K562 (cell line): ENCODE measurements around the gene MAP3K7CL. TPM values are rescaled to one million over a fixed set of nuclear protein-coding genes. Genes with fewer than 3 reads are reported as not detected.

ENCODE experiments used
- ATAC-seq: fragments of 200-7000 bp; cut with Tn5 transposase; 3 replicates; pipeline ENCODE4 v1.9.1; 2020; ENCODE audit warnings: moderate library complexity
- BruUV-seq: library from RNA; stranded (reverse); fragments of 400-500 nt; replicated peaks from 2 replicates; lab custom pipeline; 2021; lab: Mats Ljungman, UMichigan
- CTCF ChIA-PET: fragments of 300-600 bp; formaldehyde crosslinking; extraction: SDS; loops from one replicate; lab custom pipeline; 2021; ENCODE audit warnings: low intra/inter-chr PET ratio; lab: Yijun Ruan, JAX
- POLR2A ChIA-PET: fragments of 300-600, 350-650 bp; sonication (Branson Sonifier 250); formaldehyde crosslinking; extraction: SDS; loops from one replicate; lab custom pipeline; 2021; ENCODE audit warnings: antibody characterized with exemption, inconsistent platforms; lab: Yijun Ruan, JAX
- DNase-seq, 4 experiments: peaks; one replicate each; pipeline versions ENCODE4 v3.0.0 to v3.0.0-alpha.2; 2011 to 2018; ENCODE audit warnings: low spot score in 3 of 4, mixed read lengths in 3 of 4; ENCODE audit errors: extremely low read depth in 1 of 4
- FAIRE-seq: peaks from 2 replicates; lab custom pipeline; 2011; peaks lifted over from hg19 to GRCh38; lab: Jason Lieb, UNC
- H2AFZ ChIP-seq: 2 replicates; pipeline ENCODE4 v1.6.0; 2011; ENCODE audit warnings: low read depth, low read length, control low read depth, inconsistent platforms
- H3K27ac ChIP-seq: fragments of 200-600 bp; 3 replicates; pipeline ENCODE4 v1.8.0; 2011; ENCODE audit warnings: low read depth, mild to moderate bottlenecking, control low read depth, inconsistent platforms, low read length, moderate library complexity, mixed read lengths; ENCODE audit errors: extremely low read depth
- H3K27me3 ChIP-seq, 2 experiments: fragments of 300-600 bp in 1 of 2; 2 replicates in 1 of 2; 3 replicates in 1 of 2; pipeline versions ENCODE4 v1.6.0 to v1.8.0; 2011; ENCODE audit warnings: inconsistent platforms in 2 of 2, low read length in 2 of 2, mild to moderate bottlenecking in 1 of 2, mixed read lengths in 1 of 2, moderate library complexity in 1 of 2; ENCODE audit not compliant: control insufficient read depth in 2 of 2, insufficient read depth in 2 of 2
- H3K36me3 ChIP-seq: fragments of 300-600 bp; 3 replicates; pipeline ENCODE4 v1.8.0; 2011; ENCODE audit warnings: mild to moderate bottlenecking, low read length, inconsistent platforms; ENCODE audit not compliant: control insufficient read depth, insufficient read depth
- H3K4me1 ChIP-seq, 2 experiments: fragments of 200-600 bp in 1 of 2; replicated peaks in 1 of 2; 2 replicates in 1 of 2; 3 replicates in 1 of 2; pipeline versions ENCODE4 v1.5.1 to v1.8.0; 2011; ENCODE audit warnings: inconsistent platforms in 2 of 2, low read length in 2 of 2, mild to moderate bottlenecking in 1 of 2, mixed read lengths in 1 of 2, moderate library complexity in 1 of 2; ENCODE audit not compliant: control insufficient read depth in 2 of 2, insufficient read depth in 2 of 2
- H3K4me2 ChIP-seq: 2 replicates; pipeline ENCODE4 v1.6.1; 2011; ENCODE audit warnings: low read length, control low read depth, inconsistent platforms, mixed read lengths; ENCODE audit not compliant: insufficient read depth
- H3K4me3 ChIP-seq: fragments of 200-600 bp; sonication (generic), shearing (Covaris generic); 2 replicates; pipeline ENCODE4 v1.5.1; 2016; ENCODE audit warnings: control low read depth, inconsistent platforms
- H3K79me2 ChIP-seq: fragments of 200-600 bp; 3 replicates; pipeline ENCODE4 v1.8.0; 2011; ENCODE audit warnings: low read length, inconsistent platforms; ENCODE audit not compliant: control insufficient read depth, insufficient read depth
- H3K9ac ChIP-seq, 2 experiments: 2 replicates each; pipeline versions ENCODE4 v1.6.0 to v1.6.1; 2011; ENCODE audit warnings: low read depth in 2 of 2, low read length in 2 of 2, control low read depth in 1 of 2, inconsistent platforms in 1 of 2, mild to moderate bottlenecking in 1 of 2, mixed read lengths in 1 of 2; ENCODE audit not compliant: insufficient read depth in 1 of 2
- H3K9me1 ChIP-seq: one replicate; pipeline ENCODE4 v1.6.0; 2011; ENCODE audit warnings: inconsistent platforms, mild to moderate bottlenecking, low read length, moderate library complexity; ENCODE audit not compliant: control insufficient read depth, insufficient read depth
- H3K9me3 ChIP-seq: replicated peaks from 2 replicates; pipeline ENCODE4 v1.5.1; 2011; ENCODE audit warnings: low read depth, low read length, inconsistent platforms; ENCODE audit not compliant: control insufficient read depth, insufficient read depth
- H4K20me1 ChIP-seq: replicated peaks from 2 replicates; pipeline ENCODE4 v1.6.1; 2011; ENCODE audit warnings: low read length, inconsistent platforms, mixed read lengths; ENCODE audit not compliant: control insufficient read depth, insufficient read depth
- CEBPB ChIP-seq: fragments of 450-650 bp; IDR thresholded peaks from 2 replicates; pipeline ENCODE4 v1.6.1; 2016; ENCODE audit warnings: missing genetic modification characterization, missing compliant biosample characterization
- CEBPG ChIP-seq, 3 experiments: fragments of 200-800 bp in 1 of 3; sonication (Bioruptor generic) in 1 of 3; sonication (generic) in 1 of 3; formaldehyde crosslinking in 1 of 3; IDR thresholded peaks in 2 of 3; conservative IDR thresholded peaks in 1 of 3; 2 replicates each; pipeline versions ENCODE4 v1.6.1 to v1.8.0; 2016 to 2022; ENCODE audit warnings: missing compliant biosample characterization in 2 of 3, missing genetic modification characterization in 2 of 3, mild to moderate bottlenecking in 1 of 3, missing genetic modification reagents in 1 of 3
- CHD4 ChIP-seq: fragments of 200-600 bp; sonication (generic); IDR thresholded peaks from 3 replicates; pipeline ENCODE4 v1.6.1; 2012; ENCODE audit warnings: low read depth, mild to moderate bottlenecking, mixed read lengths, low read length, inconsistent platforms; ENCODE audit not compliant: insufficient read depth, insufficient replicate concordance, poor library complexity, severe bottlenecking
- ELK1 ChIP-seq: sonication (generic); formaldehyde crosslinking; IDR thresholded peaks from 2 replicates; pipeline ENCODE4 v1.8.1; 2022; ENCODE audit warnings: missing genetic modification reagents
- OTX1 ChIP-seq: fragments of 450-650 bp; formaldehyde crosslinking; IDR thresholded peaks from 2 replicates; pipeline ENCODE4 v1.4.0; 2022; ENCODE audit warnings: mild to moderate bottlenecking
- TOE1 ChIP-seq, 2 experiments: fragments of 450-650 bp in 1 of 2; sonication (generic) in 1 of 2; formaldehyde crosslinking in 1 of 2; IDR thresholded peaks; 2 replicates each; pipeline versions ENCODE4 v1.7.1 to v1.8.0; 2016 to 2022; ENCODE audit warnings: borderline replicate concordance in 2 of 2, mild to moderate bottlenecking in 2 of 2, antibody characterized with exemption in 1 of 2, inconsistent platforms in 1 of 2, low read depth in 1 of 2, missing genetic modification reagents in 1 of 2, moderate library complexity in 1 of 2
- ZNF316 ChIP-seq: fragments of 450-650 bp; IDR thresholded peaks from 2 replicates; pipeline ENCODE4 v1.6.1; 2016
- ZNF407 ChIP-seq: fragments of 450-650 bp; IDR thresholded peaks from 2 replicates; pipeline ENCODE4 v1.6.1; 2016; ENCODE audit warnings: low read depth
- WGBS: fragments of 100-300 bp; shearing (Covaris generic); methylation state at CpG from one replicate; pipeline ENCODE4 v1.1.6; 2016; ENCODE audit warnings: low coverage, mixed read lengths; ENCODE audit not compliant: insufficient coverage; ENCODE audit errors: missing lambda C conversion rate; 5-methylcytosine and 5-hydroxymethylcytosine counted together
- in situ Hi-C: fragments of 300-500 bp; cut with MboI; formaldehyde crosslinking; loops from 4 replicates; pipeline ENCODE4 v1.15.0; 2018; ENCODE audit warnings: inconsistent platforms, mixed read lengths
- intact Hi-C: fragments of 100-400 bp; cut with micrococcal nuclease; formaldehyde crosslinking; loops from 2 replicates; pipeline ENCODE4 v1.14.2; 2022
- polyA plus RNA-seq, 8 experiments: library from polyadenylated mRNA; depleted of rRNA in 4 of 8; stranded (reverse) in 5 of 8; unstranded in 3 of 8; fragments of >200 nt; fragmentation: Nextera tagmentation in 2 of 8; fragmentation: Illumina TruSeq in 1 of 8; extraction: Ambion mirVana in 2 of 8; extraction: Trizol in 1 of 8; gene quantifications; 2 replicates each; pipeline versions ENCODE4 v1.2.1 to v1.2.3, GENCODE V29; 2011 to 2014; ENCODE audit warnings: inconsistent platforms in 1 of 8, missing spikeins in 1 of 8
- total RNA-seq, 7 experiments: library from RNA; depleted of rRNA in 6 of 7; stranded (reverse); fragments of >200 nt in 6 of 7; fragmentation: Illumina TruSeq in 2 of 7; extraction: Trizol in 2 of 7; gene quantifications; 2 replicates each; pipeline versions ENCODE4 v1.2.1 to v1.2.3, GENCODE V29; 2011 to 2021; ENCODE audit warnings: low replicate concordance in 1 of 7

MAP3K7CL gene
- total and polyA plus RNA-seq, 9 of the 15 experiments (the other 6 are each of a cell fraction or from before 2014, with no cell fraction given), result 0.13 to 0.15 (median 0.14) TPM; not detected in 6

GRCh38 chr21:29144736-29145353, 14.4 kb downstream of the MAP3K7CL start:
- TF ChIP-seq CEBPG (CRISPR knock-in tag; IDR thresholded peaks at IDR 0.05) (no peak), CEBPG (tag; conservative IDR thresholded peaks at IDR 0.05 in 1 of 2, IDR thresholded peaks at IDR 0.05 in 1 of 2) (peak; percentile 27 to 61; a peak in 2 of 4 replicates), ZNF407 (no peak), ZNF316 (no peak), OTX1 (CRISPR knock-in tag) (no peak), CHD4 (no peak), ELK1 (CRISPR knock-in tag) (no peak), CEBPB (tag) (0 out of 2 replicates have a peak, but pooled peaks have one; percentile 39), TOE1 (IDR thresholded peaks at IDR 0.05; ENCODE audit: borderline replicate concordance) (no peak), TOE1 (CRISPR knock-in tag; IDR thresholded peaks at IDR 0.05; ENCODE audit: borderline replicate concordance, low read depth) (no peak)
- H3K36me3 ChIP-seq, result no peaks in the 10 kb centered on the region
- FAIRE-seq (no peak), DNase-seq (no peak), ATAC-seq (no peak)
- H4K20me1 ChIP-seq, result no peaks in the 10 kb centered on the region
- BruUV-seq, result no TSS peak
- H3K9me3 ChIP-seq, result no peaks in the 10 kb centered on the region
- H2AFZ ChIP-seq, result no peak overlapping the region
- in situ Hi-C loops (no loop called here), intact Hi-C loops (no loop called here)
- WGBS, result 23% methylated on average over 2 of the region's 2 CpGs
- ChIA-PET POLR2A (interaction anchor here (2.0 kb wide), 1 partner anchor 10 kb away, joined by 6 read pairs; no protein-coding TSS in a partner anchor), CTCF (no interaction called here)
- H3K27ac ChIP-seq, result no peak overlapping the region
- peaks cover 6 to 14% of the 10 kb centered on the region in 2 experiments; a peak in 3 of 5 replicates for H3K27me3 ChIP-seq
- no peak overlapping the region for H3K4me2 ChIP-seq
- no peaks in the 10 kb centered on the region for H3K79me2 ChIP-seq
- H3K9ac ChIP-seq, result no peak overlapping the region
- H3K4me1 ChIP-seq, result no peaks in the 10 kb centered on the region
- no peak overlapping the region for H3K4me3 ChIP-seq
- no peaks in the 10 kb centered on the region for H3K9me1 ChIP-seq
